GM12878 (cell line): Measurements from ENCODE around the gene DGKE. TPM values are rescaled to one million over a fixed set of nuclear protein-coding genes. Genes with fewer than 3 reads are reported as not detected.

Source experiments
- ATAC-seq: fragments of 200-7000 bp; cut with Tn5 transposase; 3 replicates; pipeline ENCODE4 v1.9.1; 2020; ENCODE audit warnings: mild to moderate bottlenecking, moderate library complexity
- BruUV-seq: library from RNA; stranded (reverse); fragments of 400-500 nt; replicated peaks from 2 replicates; lab custom pipeline; 2021; lab: Mats Ljungman, UMichigan
- CTCF ChIA-PET: fragments of 300-600 bp; sonication (Branson Sonifier 250); formaldehyde crosslinking; extraction: SDS; loops from one replicate; lab custom pipeline; 2021; ENCODE audit warnings: inconsistent platforms; lab: Yijun Ruan, JAX
- POLR2A ChIA-PET: fragments of 350-600 bp; formaldehyde crosslinking; extraction: SDS; loops from one replicate; lab custom pipeline; 2021; ENCODE audit warnings: inconsistent platforms; lab: Charles Lee
- RAD21 ChIA-PET: fragments of 300-600 bp; sonication (Branson Sonifier 250); formaldehyde crosslinking; loops from one replicate; lab custom pipeline; 2023; ENCODE audit warnings: antibody characterized with exemption; ENCODE audit not compliant: unreplicated experiment; lab: Charles Lee
- SMC1A ChIA-PET: fragments of 300-600 bp; sonication (Branson Sonifier 250); formaldehyde crosslinking; loops from one replicate; lab custom pipeline; 2023; ENCODE audit not compliant: unreplicated experiment, uncharacterized antibody; lab: Charles Lee
- DNase-seq: peaks from one replicate; pipeline ENCODE4 v3.0.0-alpha.2; 2011; ENCODE audit warnings: low read depth, low spot score
- FAIRE-seq: peaks from 3 replicates; lab custom pipeline; 2011; peaks lifted over from hg19 to GRCh38; lab: Jason Lieb, UNC
- H2AFZ ChIP-seq: 2 replicates; pipeline ENCODE4 v1.6.0; 2011; ENCODE audit warnings: low read depth, low read length, control low read depth; ENCODE audit not compliant: control insufficient read depth
- H3K27ac ChIP-seq: 2 replicates; pipeline ENCODE4 v1.5.1; 2011; ENCODE audit warnings: control low read depth; ENCODE audit not compliant: control insufficient read depth, insufficient read depth
- H3K27me3 ChIP-seq, 2 experiments: replicated peaks in 1 of 2; 2 replicates each; pipeline versions ENCODE4 v1.6.0 to v1.6.1; 2011; ENCODE audit warnings: low read length in 1 of 2; ENCODE audit not compliant: control insufficient read depth in 2 of 2, insufficient read depth in 2 of 2
- H3K36me3 ChIP-seq, 2 experiments: 2 replicates each; pipeline ENCODE4 v1.5.1; 2011; ENCODE audit warnings: low read length in 1 of 2; ENCODE audit not compliant: control insufficient read depth in 2 of 2, insufficient read depth in 2 of 2
- H3K4me1 ChIP-seq: 2 replicates; pipeline ENCODE4 v1.6.1; 2011; ENCODE audit warnings: mild to moderate bottlenecking, low read length, moderate library complexity, mixed read lengths; ENCODE audit not compliant: control insufficient read depth, insufficient read depth
- H3K4me2 ChIP-seq: 2 replicates; pipeline ENCODE4 v1.6.0; 2011; ENCODE audit warnings: control low read depth; ENCODE audit not compliant: control insufficient read depth, insufficient read depth
- H3K4me3 ChIP-seq: fragments of 200-600 bp; sonication (generic); 2 replicates; pipeline ENCODE4 v1.5.1; 2016
- H3K79me2 ChIP-seq: 2 replicates; pipeline ENCODE4 v1.6.0; 2011; ENCODE audit warnings: low read length; ENCODE audit not compliant: control insufficient read depth, insufficient read depth
- H3K9ac ChIP-seq: 2 replicates; pipeline ENCODE4 v1.8.0; 2011; ENCODE audit warnings: low read length, control low read depth, mixed read lengths; ENCODE audit not compliant: control insufficient read depth, insufficient read depth
- H3K9me3 ChIP-seq: replicated peaks from 3 replicates; pipeline ENCODE4 v1.5.1; 2011; ENCODE audit warnings: mild to moderate bottlenecking, low read length; ENCODE audit not compliant: control insufficient read depth, insufficient read depth
- H4K20me1 ChIP-seq: 2 replicates; pipeline ENCODE4 v1.6.0; 2011; ENCODE audit not compliant: control insufficient read depth, insufficient read depth
- ZNF592 ChIP-seq: fragments of 450-650 bp; IDR thresholded peaks from 2 replicates; pipeline ENCODE4 v1.6.1; 2017; ENCODE audit warnings: mild to moderate bottlenecking, moderate library complexity
- WGBS: methylation state at CpG from one replicate; pipeline ENCODE4 v1.1.6; 2016; ENCODE audit warnings: low lambda C conversion rate; ENCODE audit not compliant: insufficient replicate concordance, insufficient coverage; ENCODE audit errors: missing lambda C conversion rate; 5-methylcytosine and 5-hydroxymethylcytosine counted together
- in situ Hi-C: fragments of 300-500 bp; cut with MboI; formaldehyde crosslinking; loops from 9 replicates; pipeline ENCODE4 v1.14.3; 2018; ENCODE audit warnings: mixed read lengths
- intact Hi-C: fragments of 100-400 bp; cut with micrococcal nuclease; formaldehyde crosslinking; loops from one replicate; pipeline ENCODE4 v1.14.2; 2022; ENCODE audit not compliant: unreplicated experiment
- polyA plus RNA-seq, 11 experiments: library from polyadenylated mRNA; depleted of rRNA in 4 of 11; unstranded in 6 of 11; stranded (reverse) in 5 of 11; fragments of >200 nt; fragmentation: Nextera tagmentation in 4 of 11; fragmentation: Illumina TruSeq in 1 of 11; extraction: Ambion mirVana in 4 of 11; extraction: Trizol in 1 of 11; gene quantifications; 1 replicate in 1 of 11; 2 replicates in 10 of 11; pipeline versions ENCODE4 v1.2.1 to v1.2.3, GENCODE V29; 2011 to 2016; ENCODE audit warnings: inconsistent platforms in 2 of 11, missing spikeins in 2 of 11, low read depth in 1 of 11
- total RNA-seq, 4 experiments: library from RNA; depleted of rRNA in 3 of 4; stranded (reverse); fragments of >200 nt in 3 of 4; fragmentation: Illumina TruSeq in 1 of 4; extraction: Trizol in 1 of 4; gene quantifications; 2 replicates each; pipeline versions ENCODE4 v1.2.1 to v1.2.3, GENCODE V29; 2013 to 2021

Gene DGKE
- total and polyA plus RNA-seq, 10 of the 15 experiments (the other 5 are each of a cell fraction or from before 2014, with no cell fraction given) = 2.8 to 18.0 (median 11.6) TPM

DNA sequence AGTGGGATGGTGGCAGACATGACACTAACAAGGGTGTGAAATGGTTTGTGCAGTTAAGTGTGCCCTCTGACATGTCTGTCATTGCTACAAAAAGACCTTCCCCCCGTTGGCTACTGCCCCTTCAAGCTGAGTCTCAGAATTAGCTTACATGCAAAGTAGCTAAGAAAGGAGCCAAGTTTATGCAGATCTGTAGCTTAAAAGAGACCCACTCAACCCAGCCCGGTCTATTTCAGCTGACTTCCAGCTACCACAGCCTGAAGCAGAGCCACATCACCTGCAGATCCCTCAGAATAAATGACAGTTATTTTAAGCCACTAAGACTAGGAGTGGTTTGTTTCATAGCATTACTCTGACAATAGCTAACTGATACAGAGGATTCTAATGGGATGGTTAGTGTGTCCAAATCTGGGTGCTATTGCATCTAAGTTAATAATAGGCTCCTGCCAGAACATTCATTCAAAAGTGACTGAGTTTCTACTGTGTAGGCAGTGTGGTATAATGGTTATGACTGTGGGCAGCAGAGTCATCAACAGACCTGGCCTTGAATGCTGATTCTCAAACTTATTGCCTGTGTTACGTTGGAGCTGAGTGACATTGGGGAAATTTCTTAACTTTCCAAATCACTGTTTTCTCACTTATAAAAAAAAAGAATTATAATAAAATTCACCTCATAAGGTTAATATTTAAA is 12.0 kb upstream of the DGKE start:
- ChIA-PET RAD21 (interaction anchor here (0.8 to 3.6 kb wide), 6 partner anchors 11 to 187 kb away, joined by 3 to 22 read pairs (median 4); partner anchors contain the start of gene TRIM25), SMC1A (interaction anchor here (0.6 to 4.0 kb wide), 7 partner anchors 15 to 120 kb away, joined by 3 to 26 read pairs (median 5); partner anchors contain the start of gene TRIM25), POLR2A (interaction anchor here (0.5 kb wide), 1 partner anchor 180 kb away, joined by 3 read pairs; no protein-coding TSS in a partner anchor), CTCF (interaction anchor here (1.1 to 13.1 kb wide), 6 partner anchors 48 to 139 kb away, joined by 3 to 184 read pairs (median 5); partner anchors contain the start of gene COIL)
- in situ Hi-C loops = no loop called here
- Histone ChIP-seq H3K79me2 (no peaks in the 10 kb centered on the region), H3K27ac (no peak overlapping the region), H3K4me2 (no peak overlapping the region), H3K9me3 (no peaks in the 10 kb centered on the region), H3K27me3 (no peaks in the 10 kb centered on the region), H2AFZ (no peak overlapping the region), H3K9ac (no peak overlapping the region), H3K36me3 (no peaks in the 10 kb centered on the region), H3K4me3 (no peak overlapping the region), H4K20me1 (no peaks in the 10 kb centered on the region), H3K4me1 (no peaks in the 10 kb centered on the region; the same call in 1 of the 2 replicates)
- DNase-seq = no peak
- ATAC-seq = peak; percentile 35
- no peak for TF ChIP-seq ZNF592
- no peak for FAIRE-seq
- 2% methylated on average over 3 of the region's 3 CpGs for WGBS
- intact Hi-C loops = no loop called here
- no TSS peak for BruUV-seq
